NCI-H524 (cell line): Measurements from ENCODE around the gene MTMR1.

Experiments
- DNase-seq, 2 experiments: peaks; one replicate each; lab custom pipeline; 2025; lab: John Stamatoyannopoulos, UW

Gene MTMR1

GRCh38 chrX:150692831-150693724, at the start of gene MTMR1:
Gene MTMR1, plus strand, starts transcription at chrX:150693396. Its CDS starts 135 bp downstream, at chrX:150693531.
- DNase-seq, result peak; percentile 34 to 52

DNA sequence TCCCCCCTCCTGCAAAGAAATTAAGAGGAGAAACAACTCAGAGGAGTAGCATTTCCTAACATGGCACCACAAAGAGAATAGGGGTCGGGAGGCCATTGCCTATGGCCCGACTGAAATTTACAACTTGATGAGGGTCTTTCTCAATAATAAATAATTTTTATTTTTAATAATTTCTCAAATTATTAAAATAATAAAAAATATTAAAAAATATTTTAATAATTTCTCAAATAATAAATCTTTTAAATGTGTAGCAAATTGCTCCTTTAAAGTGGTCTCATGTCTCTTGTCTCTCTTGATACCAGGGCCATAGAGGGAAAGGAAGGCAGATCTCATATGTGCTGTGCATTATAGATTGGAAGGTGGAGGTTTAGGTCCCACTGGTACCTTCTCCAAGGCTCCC, 49.2 kb upstream of the MTMR1 start:
- no peak for DNase-seq

- DNase-seq, result no peak
Observed at GRCh38 chrX:150644422-150644821, 48.8 kb upstream of the MTMR1 start.

- DNase-seq, result no peak
Observed at GRCh38 chrX:150647331-150647730, 45.9 kb upstream of the MTMR1 start.

- DNase-seq, result no peak
Observed at GRCh38 chrX:150648296-150648940, 44.8 kb upstream of the MTMR1 start.

- no peak for DNase-seq
Observed at GRCh38 chrX:150649096-150649870, 43.9 kb upstream of the MTMR1 start.

DNA sequence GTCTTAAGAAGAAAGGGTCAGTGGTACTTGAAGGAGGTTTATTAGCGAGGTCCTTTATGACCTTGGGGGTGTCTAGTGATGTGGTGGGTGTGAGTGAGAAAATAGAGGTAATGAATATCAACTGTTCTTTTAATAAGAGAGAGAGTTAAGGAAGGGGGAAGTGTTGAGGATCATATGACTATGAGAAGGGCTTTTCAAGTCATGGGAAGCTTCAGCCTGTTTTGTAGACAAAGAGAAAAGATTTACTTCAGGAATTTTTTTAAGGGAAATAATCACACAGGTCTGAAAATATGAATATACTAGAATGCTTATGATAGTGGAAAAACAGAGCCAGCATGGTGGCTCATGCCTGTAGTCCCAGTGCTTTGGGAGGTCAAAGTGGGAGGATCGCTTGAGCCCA, 41.3 kb upstream of the MTMR1 start:
- no peak for DNase-seq

GRCh38 chrX:150655788-150656187, 37.4 kb upstream of the MTMR1 start:
- no peak for DNase-seq

DNA sequence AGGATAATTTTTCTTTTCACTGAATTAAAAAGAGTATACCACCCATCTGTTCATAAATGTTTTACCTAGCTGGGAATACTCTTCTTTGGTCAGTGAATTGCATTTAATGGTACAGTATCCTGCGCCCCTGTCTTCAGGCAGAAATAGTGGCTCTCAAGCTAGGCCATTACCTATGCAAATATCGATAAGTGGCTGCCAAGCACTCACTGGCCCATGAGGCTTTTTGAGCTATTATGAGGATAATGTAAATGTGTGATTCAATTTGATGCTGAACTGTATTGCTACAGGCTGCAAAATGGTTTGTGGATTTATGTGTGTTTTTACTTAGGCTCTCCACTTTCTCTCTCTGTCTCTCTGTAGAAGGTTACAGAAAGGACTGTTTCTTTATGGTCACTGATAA, 30.1 kb upstream of the MTMR1 start:
- DNase-seq, result peak in 1 of 2 experiments; percentile 30

GRCh38 chrX:150664290-150664689, 28.9 kb upstream of the MTMR1 start:
- DNase-seq, result peak; percentile 67 to 74

GRCh38 chrX:150676221-150676620, 17.0 kb upstream of the MTMR1 start:
- peak; percentile 72 to 89 for DNase-seq

- peak in 1 of 2 experiments; percentile 68 for DNase-seq
Observed at GRCh38 chrX:150680974-150681373, 12.2 kb upstream of the MTMR1 start.

DNA sequence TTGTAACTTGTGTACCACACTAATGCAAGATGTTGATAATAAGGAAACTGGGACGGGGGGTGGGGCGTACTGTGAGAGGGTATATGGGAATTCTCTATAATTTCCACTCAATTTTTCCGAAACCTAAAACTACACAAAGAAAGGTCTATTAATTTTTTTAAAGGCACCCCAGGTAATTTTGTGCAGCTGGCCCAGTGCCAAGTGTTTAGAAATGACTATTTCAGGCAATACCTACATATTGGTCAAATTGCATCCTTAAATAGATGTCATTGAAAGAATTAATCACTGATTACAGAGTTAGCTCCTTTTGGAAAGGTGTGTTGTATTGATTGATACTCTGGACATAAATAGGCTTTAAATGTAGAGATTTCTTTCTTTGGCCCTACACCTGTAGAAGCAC, 10.1 kb upstream of the MTMR1 start:
- DNase-seq, result no peak

DNA sequence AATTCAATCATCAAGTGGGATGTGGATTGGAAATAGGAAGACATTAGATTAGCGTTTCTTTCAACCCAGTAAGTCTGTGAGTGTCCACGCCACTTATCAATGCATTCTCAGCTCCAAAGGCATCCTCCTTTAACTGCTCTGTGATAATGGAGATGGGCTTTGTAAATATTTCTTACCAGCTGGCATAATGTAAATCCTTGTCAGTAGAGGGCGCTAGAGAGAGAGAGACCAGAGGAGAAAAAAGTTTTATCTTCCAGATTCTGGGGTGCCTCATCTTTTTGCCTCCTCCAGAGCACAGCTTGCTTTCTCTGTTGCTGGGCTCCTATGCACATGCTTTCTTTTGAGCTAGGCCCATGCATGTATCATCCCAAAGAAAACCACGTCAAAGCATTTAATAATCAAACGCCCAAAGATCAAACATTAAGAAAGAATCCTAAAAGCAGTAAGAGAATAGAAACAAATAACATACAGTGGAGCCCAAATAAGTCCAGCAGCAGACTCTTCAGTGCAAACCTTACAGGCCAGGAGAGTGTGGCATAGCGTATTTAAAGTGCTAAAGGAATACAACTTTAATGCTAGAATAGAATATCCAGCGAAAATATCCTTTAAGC, 9.6 kb upstream of the MTMR1 start:
- DNase-seq, result peak; percentile 17 to 52

DNA sequence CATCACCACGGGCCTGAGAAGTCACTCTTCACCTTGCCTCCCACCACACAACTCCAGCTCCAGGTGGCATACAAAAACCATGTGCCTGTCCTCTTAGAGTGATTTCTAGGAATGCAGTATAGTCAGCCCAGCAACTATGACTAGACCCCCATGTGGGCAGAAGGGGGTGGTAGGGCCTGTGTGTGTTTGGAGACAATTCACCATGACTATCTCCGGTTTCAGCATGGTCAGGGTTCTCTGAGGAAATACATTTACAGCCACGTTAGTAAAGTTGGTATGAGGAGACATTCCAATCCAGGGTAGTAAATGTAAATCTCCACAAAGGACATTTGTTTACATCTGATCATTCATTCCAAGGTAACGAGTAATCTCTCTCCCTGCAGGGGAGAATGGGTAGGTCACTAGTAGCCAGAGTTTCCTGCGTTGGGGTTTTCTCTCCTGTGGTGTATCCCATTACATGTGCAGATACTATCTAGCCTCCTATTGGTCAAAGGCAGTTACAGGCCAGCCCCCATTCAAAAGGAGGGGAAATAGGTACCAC, 4.2 kb upstream of the MTMR1 start:
- DNase-seq, result no peak

- no peak for DNase-seq
Observed at GRCh38 chrX:150690126-150690525, 3.1 kb upstream of the MTMR1 start.

DNA sequence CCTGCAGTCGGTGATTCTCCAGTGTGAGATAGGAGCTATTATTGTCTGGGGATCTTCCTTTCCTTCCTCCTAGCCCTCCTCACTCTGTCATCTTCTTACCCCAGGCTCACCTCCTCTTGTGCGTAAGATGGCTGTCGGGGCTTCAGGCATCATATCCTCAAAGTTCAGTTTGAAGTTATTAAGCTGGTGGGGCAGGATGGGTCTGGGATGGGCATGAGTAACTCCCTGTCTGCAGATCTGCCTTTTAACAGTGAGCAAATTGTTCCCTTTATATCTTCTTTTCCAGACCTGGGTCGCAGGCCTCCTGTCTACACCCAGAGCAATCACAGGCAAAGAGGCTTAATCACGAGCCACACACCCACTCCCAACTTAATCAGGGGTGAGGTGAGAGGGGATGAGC, 900 bp upstream of the MTMR1 start:
- DNase-seq, result peak in 1 of 2 experiments; percentile 50

GRCh38 chrX:150693725-150694574, 754 bp downstream of the MTMR1 start:
- DNase-seq, result peak; percentile 53 to 86

DNA sequence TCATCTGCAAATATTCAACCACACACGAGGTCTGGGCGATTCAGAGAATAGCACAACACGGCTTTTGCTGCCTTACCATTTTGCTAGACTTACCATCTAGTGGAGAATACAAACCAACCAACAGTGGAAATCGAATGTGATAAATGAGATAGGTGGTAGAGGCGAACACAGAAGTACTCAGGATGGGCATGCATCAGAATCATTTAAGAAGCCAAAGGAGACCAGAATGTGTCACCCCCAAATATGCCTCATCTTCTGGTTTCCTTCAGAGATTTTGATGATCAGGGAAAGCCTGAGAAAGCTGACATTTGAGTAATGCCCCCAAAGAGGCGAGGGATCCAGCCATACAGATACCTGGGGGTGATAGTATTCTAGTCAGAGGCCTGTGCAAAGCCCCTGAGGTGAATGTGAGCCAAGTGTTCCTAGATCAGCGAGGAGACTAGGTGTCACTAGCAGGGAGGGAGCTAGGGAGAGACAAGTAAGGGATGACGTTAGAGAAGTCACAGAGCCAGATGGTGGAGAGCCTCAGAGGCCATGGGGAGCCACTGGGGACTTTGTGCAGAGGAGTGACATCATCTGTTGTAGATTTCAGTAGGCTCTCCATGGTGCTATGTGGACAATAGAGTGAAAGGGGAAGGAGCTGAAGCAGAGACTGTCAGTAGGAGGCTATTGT, 1.7 kb downstream of the MTMR1 start:
- peak in 1 of 2 experiments; percentile 21 for DNase-seq

- no peak for DNase-seq
Observed at GRCh38 chrX:150696331-150696730, 3.1 kb downstream of the MTMR1 start.
